ENCODE data around the gene DOCK3.

DNA sequence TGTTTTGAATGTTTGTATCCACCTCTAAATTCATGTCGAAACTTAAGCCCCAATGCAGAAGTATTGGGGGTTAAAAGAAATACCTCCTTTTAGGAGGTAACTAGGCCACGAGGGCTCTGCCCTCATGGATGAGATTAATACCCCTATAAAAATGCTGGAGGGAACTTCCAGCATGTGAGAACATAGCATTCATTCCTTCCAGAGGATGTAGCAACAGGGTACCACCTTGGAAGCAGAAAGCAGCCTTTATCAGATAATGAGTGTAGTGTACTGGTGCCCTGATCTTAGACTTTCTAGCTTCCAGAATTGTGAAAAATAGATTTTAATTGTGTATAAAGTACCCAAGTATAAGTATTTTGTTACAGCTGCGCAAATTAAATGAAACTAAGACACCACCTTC is 356.9 kb downstream of the DOCK3 start:
- TF ChIP-seq, protein P1, sequence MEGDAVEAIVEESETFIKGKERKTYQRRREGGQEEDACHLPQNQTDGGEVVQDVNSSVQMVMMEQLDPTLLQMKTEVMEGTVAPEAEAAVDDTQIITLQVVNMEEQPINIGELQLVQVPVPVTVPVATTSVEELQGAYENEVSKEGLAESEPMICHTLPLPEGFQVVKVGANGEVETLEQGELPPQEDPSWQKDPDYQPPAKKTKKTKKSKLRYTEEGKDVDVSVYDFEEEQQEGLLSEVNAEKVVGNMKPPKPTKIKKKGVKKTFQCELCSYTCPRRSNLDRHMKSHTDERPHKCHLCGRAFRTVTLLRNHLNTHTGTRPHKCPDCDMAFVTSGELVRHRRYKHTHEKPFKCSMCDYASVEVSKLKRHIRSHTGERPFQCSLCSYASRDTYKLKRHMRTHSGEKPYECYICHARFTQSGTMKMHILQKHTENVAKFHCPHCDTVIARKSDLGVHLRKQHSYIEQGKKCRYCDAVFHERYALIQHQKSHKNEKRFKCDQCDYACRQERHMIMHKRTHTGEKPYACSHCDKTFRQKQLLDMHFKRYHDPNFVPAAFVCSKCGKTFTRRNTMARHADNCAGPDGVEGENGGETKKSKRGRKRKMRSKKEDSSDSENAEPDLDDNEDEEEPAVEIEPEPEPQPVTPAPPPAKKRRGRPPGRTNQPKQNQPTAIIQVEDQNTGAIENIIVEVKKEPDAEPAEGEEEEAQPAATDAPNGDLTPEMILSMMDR (IDR thresholded peaks at IDR 0.05; ENCODE audit: insufficient read depth, low read length), result no peak
- no peak for TF ChIP-seq GABPA (IDR thresholded peaks at IDR 0.05; ENCODE audit: low read depth)
- TF ChIP-seq POLR2AphosphoS5 (IDR thresholded peaks at IDR 0.05; ENCODE audit: low read depth), result no peak

Data from HL-60 (cell line).